Epidermal melanocyte (primary cell): ENCODE data around the gene PGBD2.
A peak's percentile ranks its signal among the peaks of the same experiment; 100 is the strongest.
"Not testable (repeated sequence)": the region's sequence is repeated elsewhere in the genome, so short reads cannot be mapped to it uniquely, and the experiment has no call there.

Source experiments
- DNase-seq: peaks from one replicate; pipeline ENCODE4 v3.0.0; 2011; ENCODE audit warnings: low spot score; ENCODE audit not compliant: insufficient read length

Gene PGBD2

DNA sequence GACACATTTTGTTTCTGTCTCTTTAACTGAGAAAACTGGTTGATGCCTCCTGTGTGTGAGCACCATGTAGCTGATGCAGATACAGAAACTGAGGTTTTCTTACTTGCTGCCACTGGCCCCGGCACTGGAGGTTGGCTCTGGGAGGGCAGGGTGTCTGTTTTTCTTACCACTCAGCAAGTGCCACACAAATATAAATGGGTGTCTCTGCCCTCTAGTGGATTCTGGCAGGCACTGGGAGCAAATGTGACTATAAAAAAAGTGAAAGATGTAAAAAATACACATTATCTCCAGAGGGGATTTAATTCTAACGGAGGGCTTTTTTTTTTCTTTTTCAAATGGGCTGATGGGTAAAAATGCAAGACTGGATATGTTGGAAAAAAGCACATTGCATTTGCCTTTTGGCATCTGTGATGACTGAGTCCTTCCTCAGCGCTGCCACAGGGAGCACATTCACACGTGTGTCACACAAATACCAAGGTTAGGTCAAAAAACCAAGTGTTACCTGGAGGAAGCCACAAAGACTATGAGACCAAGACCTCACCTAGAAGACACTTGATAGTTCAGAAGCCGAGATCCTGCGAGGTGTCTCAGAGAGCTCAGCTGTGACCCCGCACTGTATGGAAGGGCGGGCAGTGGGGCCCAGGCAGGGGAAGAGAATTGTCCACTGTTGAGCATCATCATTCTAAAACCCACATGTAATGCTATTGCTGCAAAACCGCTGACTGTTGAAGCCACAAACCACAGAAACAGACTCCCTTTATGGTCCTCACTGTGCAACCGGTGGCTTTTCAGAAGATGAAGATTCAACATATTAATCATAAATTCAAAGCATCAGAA is 18.9 kb downstream of the PGBD2 start:
- peak; percentile 33 for DNase-seq

DNA sequence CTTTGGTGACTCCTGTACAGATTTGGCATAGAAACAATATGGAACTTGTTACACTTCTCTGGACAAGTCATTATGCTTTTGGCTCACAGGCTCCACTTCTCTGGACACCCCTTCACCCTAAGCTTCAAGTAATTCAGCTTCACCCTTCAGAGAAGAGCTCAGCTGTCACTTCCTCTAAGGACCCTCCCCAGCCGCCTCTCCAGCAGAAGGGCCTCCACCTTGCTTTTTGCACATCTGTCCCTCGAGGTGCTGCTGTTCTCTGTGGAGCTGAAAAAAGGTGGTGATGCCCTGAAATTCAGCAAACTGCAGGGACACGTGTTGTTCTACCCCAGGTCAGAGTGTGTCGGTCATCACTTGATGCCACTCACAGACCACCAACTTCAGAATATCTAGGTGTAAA is 19.8 kb downstream of the PGBD2 start:
- DNase-seq = not testable (repeated sequence)

DNA sequence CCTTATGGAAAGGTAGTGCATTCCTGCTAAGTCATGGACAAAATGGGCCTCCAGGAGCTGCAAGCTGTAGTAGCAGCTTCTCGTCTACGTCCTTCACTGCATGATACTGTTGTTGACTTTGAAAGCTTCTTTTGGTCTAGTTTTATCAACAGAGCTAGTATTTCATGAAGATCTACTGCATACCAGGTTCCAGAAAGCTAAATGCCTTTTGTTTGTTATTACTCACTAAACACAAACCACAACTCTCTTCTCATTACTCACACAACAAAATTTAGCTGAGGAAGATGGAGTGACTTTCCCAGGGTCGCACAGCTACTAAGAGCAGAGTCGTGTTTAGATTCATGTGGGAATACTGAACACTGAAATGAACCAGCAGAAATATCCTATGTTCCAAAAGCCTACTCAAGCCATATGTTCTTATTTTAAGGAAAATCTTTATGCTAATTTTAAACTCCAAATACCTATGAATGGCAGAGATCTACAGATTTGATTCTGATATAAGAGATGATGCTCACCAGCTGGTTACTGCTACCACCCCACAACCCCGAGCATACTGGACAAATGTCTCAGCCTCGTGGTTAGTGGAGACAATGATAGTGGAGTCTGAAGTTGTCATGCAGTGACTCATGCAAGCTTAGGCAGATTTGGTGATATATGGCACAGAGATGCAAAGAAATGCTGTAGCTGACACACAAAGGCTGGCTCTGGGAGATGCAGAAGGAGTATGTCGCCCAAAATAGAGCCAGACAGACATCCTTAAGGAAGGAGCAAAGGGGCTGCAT is 20.6 kb downstream of the PGBD2 start:
- no peak for DNase-seq

DNA sequence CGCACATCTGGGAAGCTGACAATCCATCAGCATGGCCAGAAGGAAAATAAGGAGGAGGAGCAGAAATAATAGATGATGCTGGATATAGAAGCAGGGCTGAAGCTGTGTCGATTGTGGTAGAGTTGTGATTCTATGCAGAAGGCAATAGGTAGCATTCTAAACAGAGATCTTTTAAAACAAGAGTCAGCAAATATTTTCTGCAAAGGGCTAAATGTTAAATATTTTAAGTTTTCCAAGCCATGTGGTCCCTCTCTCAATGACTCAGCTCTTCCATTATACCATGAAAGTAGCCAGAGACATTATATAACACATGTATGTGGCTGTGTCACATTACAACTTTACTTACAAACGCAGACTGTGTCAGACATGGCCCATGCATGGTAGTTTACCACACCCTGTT is 21.2 kb downstream of the PGBD2 start:
- not testable (repeated sequence) for DNase-seq

DNA sequence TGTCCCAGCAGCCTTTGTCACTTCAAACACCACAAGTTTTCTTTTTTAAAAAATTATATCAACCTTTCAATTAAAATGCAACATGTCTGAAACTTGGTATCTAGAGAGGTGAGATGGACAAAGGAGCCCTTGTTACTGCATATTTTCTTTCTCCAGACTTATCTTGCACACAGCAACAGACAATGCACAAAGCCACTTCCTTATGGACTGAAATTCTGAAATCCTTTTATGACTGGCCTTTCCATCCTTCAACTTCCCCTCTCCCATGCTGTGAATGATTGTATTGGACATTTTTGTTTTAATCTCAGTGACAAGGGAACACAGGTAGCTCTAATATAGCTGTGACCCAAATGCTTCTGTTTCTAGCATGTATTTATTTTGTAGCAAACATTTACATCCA is 22.1 kb downstream of the PGBD2 start:
- not testable (repeated sequence) for DNase-seq

DNA sequence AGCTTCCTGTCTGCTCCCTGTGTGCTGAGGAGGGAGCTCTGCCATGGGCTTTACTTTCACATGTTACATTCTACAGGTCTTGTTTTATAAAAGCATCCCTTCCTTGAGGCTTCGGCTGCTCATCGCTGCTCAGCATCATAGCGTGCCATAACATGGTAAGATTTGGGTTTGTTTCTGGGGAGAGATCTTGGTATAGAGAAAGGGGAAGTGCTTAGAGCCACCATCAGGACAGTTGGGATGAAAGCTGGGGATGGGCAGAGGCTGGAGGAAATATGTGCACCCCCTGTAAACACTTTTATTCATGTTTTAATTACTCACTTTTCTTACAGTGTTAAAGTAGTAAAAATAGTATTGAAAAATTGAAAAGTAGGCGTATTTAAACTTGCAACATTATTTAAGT is 24.0 kb downstream of the PGBD2 start:
- DNase-seq = not testable (repeated sequence)

DNA sequence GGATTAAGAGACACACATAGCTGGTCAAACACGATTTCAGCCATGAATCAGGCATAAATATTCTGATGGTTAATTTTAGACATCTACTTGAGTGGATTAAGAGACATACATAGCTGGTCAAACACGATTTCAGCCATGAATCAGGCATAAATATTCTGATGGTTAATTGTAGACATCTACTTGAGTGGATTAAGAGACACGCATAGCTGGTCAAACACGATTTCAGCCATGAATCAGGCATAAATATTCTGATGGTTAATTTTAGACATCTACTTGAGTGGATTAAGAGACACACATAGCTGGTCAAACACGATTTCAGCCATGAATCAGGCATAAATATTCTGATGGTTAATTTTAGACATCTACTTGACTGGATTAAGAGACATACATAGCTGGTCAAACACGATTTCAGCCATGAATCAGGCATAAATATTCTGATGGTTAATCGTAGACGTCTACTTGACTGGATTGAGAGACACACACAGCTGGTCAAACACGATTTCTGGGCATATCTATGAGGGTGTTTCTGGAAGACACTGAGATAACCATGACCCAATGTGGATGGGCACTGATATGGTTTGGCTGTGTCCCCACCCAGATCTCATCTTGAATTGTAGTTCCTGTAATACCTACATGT is 32.3 kb downstream of the PGBD2 start:
- not testable (repeated sequence) for DNase-seq

DNA sequence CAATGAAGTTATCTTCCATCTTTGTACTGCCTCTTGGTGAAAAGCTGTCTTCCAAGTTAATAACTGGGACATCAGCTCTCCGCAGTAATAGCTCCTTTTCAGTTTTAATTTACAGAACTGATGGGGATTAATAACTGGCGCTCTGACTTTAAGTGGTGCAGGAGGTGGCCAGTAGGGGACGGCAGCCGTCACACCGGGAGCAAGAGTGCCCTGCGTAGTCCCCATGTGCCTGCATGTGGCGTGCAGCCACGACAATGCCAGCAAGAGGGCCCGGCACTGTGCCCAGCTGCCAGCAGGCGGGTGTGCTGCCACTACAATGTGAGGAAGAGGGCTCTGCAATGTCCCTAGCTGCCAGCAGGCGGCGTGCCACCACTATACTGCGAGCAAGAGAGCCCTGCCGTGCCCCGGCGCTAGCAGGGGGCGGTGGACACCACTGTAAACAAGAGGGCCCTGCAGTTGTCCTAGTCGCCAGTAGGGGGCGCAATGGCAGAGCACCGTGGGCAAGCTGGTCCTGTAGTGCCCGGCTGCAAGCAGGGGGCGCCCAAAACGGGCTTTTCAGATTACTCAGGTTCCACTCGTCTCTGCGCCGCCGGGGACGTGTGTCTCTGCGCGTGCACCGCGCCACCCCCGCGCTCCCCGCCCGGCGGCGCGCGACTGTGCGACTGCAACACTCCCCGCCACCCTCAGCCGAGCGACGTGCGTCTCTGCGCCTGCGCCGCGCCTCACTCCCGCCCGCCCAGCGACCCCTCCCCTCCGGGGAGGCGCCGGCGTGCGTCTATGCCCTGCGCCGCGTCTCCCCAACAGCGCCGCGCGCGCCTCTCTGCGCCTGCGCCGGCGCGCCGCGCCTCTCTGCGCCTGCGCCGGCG is 38.3 kb downstream of the PGBD2 start:
- not testable (repeated sequence) for DNase-seq

DNA sequence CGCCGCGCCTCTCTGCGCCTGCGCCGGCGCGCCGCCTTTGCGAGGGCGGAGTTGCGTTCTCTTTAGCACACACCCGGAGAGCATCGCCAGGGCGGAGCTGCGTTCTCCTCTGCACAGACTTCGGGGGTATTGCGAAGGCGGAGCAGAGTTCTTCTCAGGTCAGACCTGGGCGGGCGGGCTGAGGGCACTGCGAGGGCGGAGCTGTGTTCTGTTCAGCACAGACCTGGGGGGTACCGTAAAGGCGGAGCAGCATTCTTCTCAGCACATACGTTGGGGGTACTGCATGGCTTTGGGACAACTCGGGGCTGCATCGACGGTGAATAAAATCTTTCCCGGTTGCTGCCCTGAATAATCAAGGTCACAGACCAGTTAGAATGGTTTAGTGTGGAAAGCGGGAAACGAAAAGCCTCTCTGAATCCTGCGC is 39.0 kb downstream of the PGBD2 start:
- not testable (repeated sequence) for DNase-seq

DNA sequence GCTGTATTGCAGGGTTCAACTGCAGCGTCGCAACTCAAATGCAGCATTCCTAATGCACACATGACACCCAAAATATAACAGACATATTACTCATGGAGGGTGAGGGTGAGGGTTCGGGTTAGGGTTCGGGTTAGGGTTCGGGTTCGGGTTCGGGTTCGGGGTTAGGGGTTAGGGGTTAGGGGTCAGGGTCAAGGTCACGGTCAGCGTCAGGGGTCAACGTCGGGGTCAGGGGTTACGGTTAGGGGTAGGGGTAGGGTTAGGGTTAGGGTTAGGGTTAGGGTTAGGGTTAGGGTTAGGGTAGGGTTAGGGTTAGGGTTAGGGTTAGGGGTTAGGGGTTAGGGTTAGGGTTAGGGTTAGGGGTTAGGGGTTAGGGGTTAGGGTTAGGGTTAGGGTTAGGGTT is 39.4 kb downstream of the PGBD2 start:
- DNase-seq = not testable (repeated sequence)

DNA sequence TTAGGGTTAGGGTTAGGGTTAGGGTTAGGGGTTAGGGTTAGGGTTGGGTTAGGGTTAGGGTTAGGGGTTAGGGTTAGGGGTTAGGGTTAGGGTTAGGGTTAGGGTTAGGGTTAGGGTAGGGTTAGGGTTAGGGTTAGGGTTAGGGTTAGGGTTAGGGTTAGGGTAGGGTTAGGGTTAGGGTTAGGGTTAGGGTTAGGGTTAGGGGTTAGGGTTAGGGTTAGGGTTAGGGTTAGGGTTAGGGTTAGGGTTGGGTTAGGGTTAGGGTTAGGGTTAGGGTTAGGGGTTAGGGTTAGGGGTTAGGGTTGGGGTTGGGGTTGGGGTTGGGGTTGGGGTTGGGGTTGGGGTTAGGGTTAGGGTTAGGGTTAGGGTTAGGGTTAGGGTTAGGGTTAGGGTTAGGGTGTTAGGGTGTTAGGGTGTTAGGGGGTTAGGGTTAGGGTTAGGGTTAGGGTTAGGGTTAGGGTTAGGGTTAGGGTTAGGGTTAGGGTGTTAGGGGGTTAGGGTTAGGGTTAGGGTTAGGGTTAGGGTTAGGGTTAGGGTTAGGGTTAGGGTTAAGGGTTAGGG is 39.9 kb downstream of the PGBD2 start:
- not testable (repeated sequence) for DNase-seq
